ENCODE results near the gene MED23.

Gene MED23

DNA sequence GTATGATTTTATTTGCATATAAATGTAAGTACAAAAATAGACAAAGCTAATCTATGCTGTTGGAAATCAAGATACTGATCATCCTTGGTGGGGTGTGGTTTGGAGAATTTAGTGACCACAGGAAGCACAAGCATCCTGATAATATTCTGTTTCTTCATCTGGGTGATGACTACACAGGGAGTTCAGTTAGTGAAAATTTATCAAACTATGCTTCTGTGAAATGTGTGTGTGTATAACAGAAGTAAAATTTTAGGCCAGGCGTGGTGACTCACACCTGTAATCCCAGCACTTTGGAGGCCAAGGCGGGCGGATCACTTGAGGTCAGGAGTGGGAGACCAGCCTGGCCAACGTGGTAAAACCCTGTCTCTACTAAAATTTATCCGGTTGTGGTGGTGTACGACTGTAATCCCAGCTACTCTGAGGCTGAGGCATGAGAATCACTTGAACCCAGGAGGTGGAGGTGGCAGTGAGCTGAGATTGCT lies 29.6 kb upstream of the MED23 start:
- Histone ChIP-seq H3K79me2 (ENCODE audit: insufficient read depth, low read length) (no peaks in the 10 kb centered on the region), H4K20me1 (ENCODE audit: insufficient read depth, low read length) (no peaks in the 10 kb centered on the region), H3K9me3 (ENCODE audit: low read length) (no peaks in the 10 kb centered on the region), H3K4me2 (ENCODE audit: low read length) (no peak overlapping the region), H3K4me1 (ENCODE audit: insufficient read depth, low read length, severe bottlenecking) (no peaks in the 10 kb centered on the region), H2AFZ (ENCODE audit: low read length) (no peak overlapping the region), H3F3A (ENCODE audit: insufficient read depth, low read length) (no peaks in the 10 kb centered on the region), H3K27me3 (ENCODE audit: insufficient read depth, low read length) (no peaks in the 10 kb centered on the region), H3K4me3 (ENCODE audit: low read depth, low read length, poor library complexity, severe bottlenecking) (no peak overlapping the region), H3K9me2 (ENCODE audit: low read depth, low read length) (no peaks in the 10 kb centered on the region), H3K9ac (ENCODE audit: low read length) (no peak overlapping the region), H3K27ac (ENCODE audit: low read depth, low read length, poor library complexity, severe bottlenecking) (no peak overlapping the region), H3K36me3 (ENCODE audit: insufficient read depth, low read length) (no peaks in the 10 kb centered on the region)
- no peak for TF ChIP-seq EZH2 (IDR thresholded peaks at IDR 0.05; ENCODE audit: borderline replicate concordance, low read length)
- TF ChIP-seq, protein P1, sequence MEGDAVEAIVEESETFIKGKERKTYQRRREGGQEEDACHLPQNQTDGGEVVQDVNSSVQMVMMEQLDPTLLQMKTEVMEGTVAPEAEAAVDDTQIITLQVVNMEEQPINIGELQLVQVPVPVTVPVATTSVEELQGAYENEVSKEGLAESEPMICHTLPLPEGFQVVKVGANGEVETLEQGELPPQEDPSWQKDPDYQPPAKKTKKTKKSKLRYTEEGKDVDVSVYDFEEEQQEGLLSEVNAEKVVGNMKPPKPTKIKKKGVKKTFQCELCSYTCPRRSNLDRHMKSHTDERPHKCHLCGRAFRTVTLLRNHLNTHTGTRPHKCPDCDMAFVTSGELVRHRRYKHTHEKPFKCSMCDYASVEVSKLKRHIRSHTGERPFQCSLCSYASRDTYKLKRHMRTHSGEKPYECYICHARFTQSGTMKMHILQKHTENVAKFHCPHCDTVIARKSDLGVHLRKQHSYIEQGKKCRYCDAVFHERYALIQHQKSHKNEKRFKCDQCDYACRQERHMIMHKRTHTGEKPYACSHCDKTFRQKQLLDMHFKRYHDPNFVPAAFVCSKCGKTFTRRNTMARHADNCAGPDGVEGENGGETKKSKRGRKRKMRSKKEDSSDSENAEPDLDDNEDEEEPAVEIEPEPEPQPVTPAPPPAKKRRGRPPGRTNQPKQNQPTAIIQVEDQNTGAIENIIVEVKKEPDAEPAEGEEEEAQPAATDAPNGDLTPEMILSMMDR (IDR thresholded peaks at IDR 0.05; ENCODE audit: low read length) = no peak

DNA sequence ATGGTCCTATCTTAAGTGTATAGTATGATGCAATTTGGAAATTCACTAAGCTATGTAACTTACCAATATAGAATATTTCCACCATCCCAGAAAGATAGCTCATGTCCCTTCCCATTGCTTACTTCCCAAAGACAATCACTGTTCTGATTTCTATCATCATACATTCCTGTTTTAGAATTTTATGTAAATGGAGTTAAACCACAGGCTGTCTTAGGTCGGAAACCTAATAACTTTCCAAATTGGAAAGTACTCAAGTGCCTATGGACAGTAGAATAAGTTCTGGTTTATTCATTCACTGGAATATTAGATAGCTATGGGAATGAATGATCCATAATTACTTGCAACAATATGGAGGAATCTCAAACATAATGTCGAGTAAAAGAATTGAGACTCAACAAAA lies 29.2 kb upstream of the MED23 start:
- Histone ChIP-seq H3K4me2 (ENCODE audit: low read length) (no peak overlapping the region), H3K9ac (ENCODE audit: low read length) (no peak overlapping the region), H3K27me3 (ENCODE audit: insufficient read depth, low read length) (no peaks in the 10 kb centered on the region), H3K27ac (ENCODE audit: low read depth, low read length, poor library complexity, severe bottlenecking) (no peak overlapping the region), H3K36me3 (ENCODE audit: insufficient read depth, low read length) (no peaks in the 10 kb centered on the region), H3K4me3 (ENCODE audit: low read depth, low read length, poor library complexity, severe bottlenecking) (no peak overlapping the region), H4K20me1 (ENCODE audit: insufficient read depth, low read length) (no peaks in the 10 kb centered on the region), H3K9me3 (ENCODE audit: low read length) (no peaks in the 10 kb centered on the region), H3K4me1 (ENCODE audit: insufficient read depth, low read length, severe bottlenecking) (no peaks in the 10 kb centered on the region), H3K79me2 (ENCODE audit: insufficient read depth, low read length) (no peaks in the 10 kb centered on the region), H2AFZ (ENCODE audit: low read length) (no peak overlapping the region), H3K9me2 (ENCODE audit: low read depth, low read length) (no peaks in the 10 kb centered on the region), H3F3A (ENCODE audit: insufficient read depth, low read length) (no peaks in the 10 kb centered on the region)
- TF ChIP-seq, protein P1 (IDR thresholded peaks at IDR 0.05; ENCODE audit: low read length) = no peak
- TF ChIP-seq EZH2 (IDR thresholded peaks at IDR 0.05; ENCODE audit: borderline replicate concordance, low read length) = no peak

DNA sequence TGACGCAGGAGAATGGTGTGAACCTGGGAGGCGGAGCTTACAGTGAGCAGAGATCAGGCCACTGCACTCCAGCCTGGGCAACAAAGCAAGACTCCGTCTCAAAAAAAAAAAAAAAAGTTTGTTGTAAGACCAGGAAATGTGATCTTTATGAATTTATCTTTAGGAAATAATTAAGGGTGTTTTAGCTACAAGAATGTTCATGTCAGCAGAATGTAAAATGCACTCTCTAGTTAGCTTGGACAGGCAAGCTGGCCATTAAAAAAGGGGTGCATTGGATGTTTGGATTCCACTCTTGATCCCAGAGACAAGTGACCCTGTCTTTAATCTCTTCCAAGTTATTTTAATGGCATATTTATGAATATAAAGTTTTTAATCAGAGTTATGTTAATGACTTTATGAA lies 28.6 kb upstream of the MED23 start:
- H3K9me2 ChIP-seq (ENCODE audit: low read depth, low read length) = no peaks in the 10 kb centered on the region
- no peak overlapping the region for H3K4me3 ChIP-seq (ENCODE audit: low read depth, low read length, poor library complexity, severe bottlenecking)
- no peaks in the 10 kb centered on the region for H4K20me1 ChIP-seq (ENCODE audit: insufficient read depth, low read length)
- H3K36me3 ChIP-seq (ENCODE audit: insufficient read depth, low read length) = no peaks in the 10 kb centered on the region
- H3K9me3 ChIP-seq (ENCODE audit: low read length) = no peaks in the 10 kb centered on the region
- no peak overlapping the region for H2AFZ ChIP-seq (ENCODE audit: low read length)
- TF ChIP-seq, protein P1 (IDR thresholded peaks at IDR 0.05; ENCODE audit: low read length) = no peak
- no peak for TF ChIP-seq EZH2 (IDR thresholded peaks at IDR 0.05; ENCODE audit: borderline replicate concordance, low read length)
- H3K79me2 ChIP-seq (ENCODE audit: insufficient read depth, low read length) = no peaks in the 10 kb centered on the region
- no peak overlapping the region for H3K27ac ChIP-seq (ENCODE audit: low read depth, low read length, poor library complexity, severe bottlenecking)
- H3F3A ChIP-seq (ENCODE audit: insufficient read depth, low read length) = no peaks in the 10 kb centered on the region
- no peaks in the 10 kb centered on the region for H3K4me1 ChIP-seq (ENCODE audit: insufficient read depth, low read length, severe bottlenecking)
- no peak overlapping the region for H3K4me2 ChIP-seq (ENCODE audit: low read length)
- no peak overlapping the region for H3K9ac ChIP-seq (ENCODE audit: low read length)
- no peaks in the 10 kb centered on the region for H3K27me3 ChIP-seq (ENCODE audit: insufficient read depth, low read length)

Measured in OCI-LY1 (cell line).